K562 (cell line): Measurements from ENCODE around the gene SERPIND1. TPM values are rescaled to one million over a fixed set of nuclear protein-coding genes. Genes with fewer than 3 reads are reported as not detected.
"Not testable (repeated sequence)": the region's sequence is repeated elsewhere in the genome, so short reads cannot be mapped to it uniquely, and the experiment has no call there.

ENCODE experiments used
- ATAC-seq: fragments of 200-7000 bp; cut with Tn5 transposase; 3 replicates; pipeline ENCODE4 v1.9.1; 2020; ENCODE audit warnings: moderate library complexity
- BruUV-seq: library from RNA; stranded (reverse); fragments of 400-500 nt; replicated peaks from 2 replicates; lab custom pipeline; 2021; lab: Mats Ljungman, UMichigan
- CTCF ChIA-PET: fragments of 300-600 bp; formaldehyde crosslinking; extraction: SDS; loops from one replicate; lab custom pipeline; 2021; ENCODE audit warnings: low intra/inter-chr PET ratio; lab: Yijun Ruan, JAX
- POLR2A ChIA-PET: fragments of 300-600, 350-650 bp; sonication (Branson Sonifier 250); formaldehyde crosslinking; extraction: SDS; loops from one replicate; lab custom pipeline; 2021; ENCODE audit warnings: antibody characterized with exemption, inconsistent platforms; lab: Yijun Ruan, JAX
- DNase-seq, 4 experiments: peaks; one replicate each; pipeline versions ENCODE4 v3.0.0 to v3.0.0-alpha.2; 2011 to 2018; ENCODE audit warnings: low spot score in 3 of 4, mixed read lengths in 3 of 4; ENCODE audit errors: extremely low read depth in 1 of 4
- FAIRE-seq: peaks from 2 replicates; lab custom pipeline; 2011; peaks lifted over from hg19 to GRCh38; lab: Jason Lieb, UNC
- H2AFZ ChIP-seq: 2 replicates; pipeline ENCODE4 v1.6.0; 2011; ENCODE audit warnings: low read depth, low read length, control low read depth, inconsistent platforms
- H3K27ac ChIP-seq: fragments of 200-600 bp; 3 replicates; pipeline ENCODE4 v1.8.0; 2011; ENCODE audit warnings: low read depth, mild to moderate bottlenecking, control low read depth, inconsistent platforms, low read length, moderate library complexity, mixed read lengths; ENCODE audit errors: extremely low read depth
- H3K27me3 ChIP-seq, 2 experiments: fragments of 300-600 bp in 1 of 2; 2 replicates in 1 of 2; 3 replicates in 1 of 2; pipeline versions ENCODE4 v1.6.0 to v1.8.0; 2011; ENCODE audit warnings: inconsistent platforms in 2 of 2, low read length in 2 of 2, mild to moderate bottlenecking in 1 of 2, mixed read lengths in 1 of 2, moderate library complexity in 1 of 2; ENCODE audit not compliant: control insufficient read depth in 2 of 2, insufficient read depth in 2 of 2
- H3K36me3 ChIP-seq: fragments of 300-600 bp; 3 replicates; pipeline ENCODE4 v1.8.0; 2011; ENCODE audit warnings: mild to moderate bottlenecking, low read length, inconsistent platforms; ENCODE audit not compliant: control insufficient read depth, insufficient read depth
- H3K4me1 ChIP-seq, 2 experiments: fragments of 200-600 bp in 1 of 2; replicated peaks in 1 of 2; 2 replicates in 1 of 2; 3 replicates in 1 of 2; pipeline versions ENCODE4 v1.5.1 to v1.8.0; 2011; ENCODE audit warnings: inconsistent platforms in 2 of 2, low read length in 2 of 2, mild to moderate bottlenecking in 1 of 2, mixed read lengths in 1 of 2, moderate library complexity in 1 of 2; ENCODE audit not compliant: control insufficient read depth in 2 of 2, insufficient read depth in 2 of 2
- H3K4me2 ChIP-seq: 2 replicates; pipeline ENCODE4 v1.6.1; 2011; ENCODE audit warnings: low read length, control low read depth, inconsistent platforms, mixed read lengths; ENCODE audit not compliant: insufficient read depth
- H3K4me3 ChIP-seq: fragments of 200-600 bp; sonication (generic), shearing (Covaris generic); 2 replicates; pipeline ENCODE4 v1.5.1; 2016; ENCODE audit warnings: control low read depth, inconsistent platforms
- H3K79me2 ChIP-seq: fragments of 200-600 bp; 3 replicates; pipeline ENCODE4 v1.8.0; 2011; ENCODE audit warnings: low read length, inconsistent platforms; ENCODE audit not compliant: control insufficient read depth, insufficient read depth
- H3K9ac ChIP-seq, 2 experiments: 2 replicates each; pipeline versions ENCODE4 v1.6.0 to v1.6.1; 2011; ENCODE audit warnings: low read depth in 2 of 2, low read length in 2 of 2, control low read depth in 1 of 2, inconsistent platforms in 1 of 2, mild to moderate bottlenecking in 1 of 2, mixed read lengths in 1 of 2; ENCODE audit not compliant: insufficient read depth in 1 of 2
- H3K9me1 ChIP-seq: one replicate; pipeline ENCODE4 v1.6.0; 2011; ENCODE audit warnings: inconsistent platforms, mild to moderate bottlenecking, low read length, moderate library complexity; ENCODE audit not compliant: control insufficient read depth, insufficient read depth
- H3K9me3 ChIP-seq: replicated peaks from 2 replicates; pipeline ENCODE4 v1.5.1; 2011; ENCODE audit warnings: low read depth, low read length, inconsistent platforms; ENCODE audit not compliant: control insufficient read depth, insufficient read depth
- H4K20me1 ChIP-seq: replicated peaks from 2 replicates; pipeline ENCODE4 v1.6.1; 2011; ENCODE audit warnings: low read length, inconsistent platforms, mixed read lengths; ENCODE audit not compliant: control insufficient read depth, insufficient read depth
- CAMTA2 ChIP-seq: fragments of 250-450 bp; sonication (Bioruptor Pico); conservative IDR thresholded peaks from 2 replicates; pipeline ENCODE4 v1.5.1; 2022
- CHCHD3 ChIP-seq: fragments of 250-450 bp; sonication (Bioruptor Pico); IDR thresholded peaks from 2 replicates; pipeline ENCODE4 v2.1.2; 2022; ENCODE audit warnings: mild to moderate bottlenecking
- GABPB2 ChIP-seq: fragments of 250-450 bp; sonication (Bioruptor Pico); conservative IDR thresholded peaks from 2 replicates; pipeline ENCODE4 v1.5.1; 2021; ENCODE audit warnings: mild to moderate bottlenecking
- MTF1 ChIP-seq: fragments of 250-450 bp; sonication (Bioruptor Pico); IDR thresholded peaks from 2 replicates; pipeline ENCODE4 v1.9.0; 2021; ENCODE audit warnings: moderate library complexity, mild to moderate bottlenecking, inconsistent platforms, borderline replicate concordance
- POLR2H ChIP-seq: IDR thresholded peaks from 2 replicates; pipeline ENCODE4 v1.6.1; 2016; ENCODE audit warnings: missing genetic modification characterization, low read depth, mild to moderate bottlenecking, control low read depth, missing compliant biosample characterization, moderate library complexity
- PPARD ChIP-seq: fragments of 250-450 bp; sonication (Bioruptor Pico); IDR thresholded peaks from 2 replicates; pipeline ENCODE4 v1.8.0; 2022; ENCODE audit warnings: inconsistent platforms, mild to moderate bottlenecking, moderate library complexity
- ZNF140 ChIP-seq: fragments of 250-450 bp; sonication (Bioruptor Pico); IDR thresholded peaks from 2 replicates; pipeline ENCODE4 v1.8.0; 2021; ENCODE audit warnings: moderate library complexity, mild to moderate bottlenecking, inconsistent platforms
- ZNF316 ChIP-seq: fragments of 450-650 bp; IDR thresholded peaks from 2 replicates; pipeline ENCODE4 v1.6.1; 2016
- WGBS: fragments of 100-300 bp; shearing (Covaris generic); methylation state at CpG from one replicate; pipeline ENCODE4 v1.1.6; 2016; ENCODE audit warnings: low coverage, mixed read lengths; ENCODE audit not compliant: insufficient coverage; ENCODE audit errors: missing lambda C conversion rate; 5-methylcytosine and 5-hydroxymethylcytosine counted together
- in situ Hi-C: fragments of 300-500 bp; cut with MboI; formaldehyde crosslinking; loops from 4 replicates; pipeline ENCODE4 v1.15.0; 2018; ENCODE audit warnings: inconsistent platforms, mixed read lengths
- intact Hi-C: fragments of 100-400 bp; cut with micrococcal nuclease; formaldehyde crosslinking; loops from 2 replicates; pipeline ENCODE4 v1.14.2; 2022
- polyA plus RNA-seq, 8 experiments: library from polyadenylated mRNA; depleted of rRNA in 4 of 8; stranded (reverse) in 5 of 8; unstranded in 3 of 8; fragments of >200 nt; fragmentation: Nextera tagmentation in 2 of 8; fragmentation: Illumina TruSeq in 1 of 8; extraction: Ambion mirVana in 2 of 8; extraction: Trizol in 1 of 8; gene quantifications; 2 replicates each; pipeline versions ENCODE4 v1.2.1 to v1.2.3, GENCODE V29; 2011 to 2014; ENCODE audit warnings: inconsistent platforms in 1 of 8, missing spikeins in 1 of 8
- total RNA-seq, 7 experiments: library from RNA; depleted of rRNA in 6 of 7; stranded (reverse); fragments of >200 nt in 6 of 7; fragmentation: Illumina TruSeq in 2 of 7; extraction: Trizol in 2 of 7; gene quantifications; 2 replicates each; pipeline versions ENCODE4 v1.2.1 to v1.2.3, GENCODE V29; 2011 to 2021; ENCODE audit warnings: low replicate concordance in 1 of 7
- TF ChIP-seq, protein P1 (sequence below): fragments of 150-350 bp; IDR thresholded peaks from 2 replicates; pipeline ENCODE4 v1.6.1; 2014; ENCODE audit warnings: low read depth, mild to moderate bottlenecking, low read length, borderline replicate concordance
- TF ChIP-seq, protein P2 (sequence below): fragments of 250-450 bp; sonication (Bioruptor Pico); IDR thresholded peaks from 2 replicates; pipeline ENCODE4 v1.8.0; 2022; ENCODE audit warnings: moderate library complexity, mild to moderate bottlenecking, inconsistent platforms
- TF ChIP-seq, protein P3 (sequence below), 3 experiments: fragments of 200-800 bp in 1 of 3; fragments of 250-450 bp in 1 of 3; fragments of 450-650 bp in 1 of 3; sonication (Bioruptor Pico) in 1 of 3; sonication (Bioruptor generic) in 1 of 3; formaldehyde crosslinking in 1 of 3; IDR thresholded peaks; 2 replicates each; pipeline versions ENCODE4 v1.6.1 to v1.8.0; 2016 to 2022; ENCODE audit warnings: mild to moderate bottlenecking in 2 of 3, missing genetic modification characterization in 2 of 3, missing compliant biosample characterization in 1 of 3, moderate library complexity in 1 of 3

Gene SERPIND1
- total and polyA plus RNA-seq, 9 of the 15 experiments (the other 6 are each of a cell fraction or from before 2014, with no cell fraction given): 0.04 to 0.11 (median 0.09) TPM; not detected in 6

DNA sequence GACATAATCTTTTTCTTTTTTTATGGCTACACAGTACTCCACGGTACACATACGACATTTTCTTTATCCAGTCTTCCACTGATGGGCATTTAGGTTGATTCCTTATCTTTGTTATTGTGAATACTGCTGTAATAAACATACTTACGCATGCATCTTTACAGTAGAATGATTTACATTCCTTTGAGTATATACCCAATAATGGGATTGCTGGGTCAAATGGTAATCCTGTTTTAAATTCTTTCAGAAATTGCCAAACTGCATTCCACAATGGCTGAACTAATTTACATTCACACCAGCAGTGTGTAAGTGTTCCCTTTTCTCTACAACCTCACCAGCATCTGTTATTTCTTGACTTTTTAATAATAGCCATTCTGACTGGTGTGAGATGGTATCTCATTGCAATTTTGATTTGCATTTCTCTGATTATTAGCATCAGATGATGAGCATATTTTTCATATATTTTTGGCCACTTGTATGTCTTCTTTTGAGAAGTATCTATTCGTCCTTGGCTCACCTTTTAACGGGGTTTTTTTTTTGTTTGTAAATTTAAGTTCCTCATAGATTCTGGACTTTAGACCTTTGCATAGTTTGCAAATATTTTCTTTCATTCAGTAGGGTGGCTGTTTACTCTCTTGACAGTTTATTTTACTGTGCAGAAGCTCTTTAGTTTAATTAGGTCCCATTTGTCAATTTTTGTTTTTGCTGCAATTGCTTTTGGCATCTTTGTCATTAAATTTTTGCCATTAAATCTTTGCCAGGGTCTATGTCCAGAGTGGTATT, 52.6 kb downstream of the SERPIND1 start:
- intact Hi-C loops, H3K27me3 ChIP-seq, in situ Hi-C loops, H3K27ac ChIP-seq, H2AFZ ChIP-seq, BruUV-seq, H3K79me2 ChIP-seq, H4K20me1 ChIP-seq, H3K4me2 ChIP-seq, H3K9me3 ChIP-seq, H3K4me1 ChIP-seq, FAIRE-seq, H3K4me3 ChIP-seq, CTCF ChIA-PET, H3K9ac ChIP-seq, ATAC-seq, DNase-seq, H3K9me1 ChIP-seq: not testable (repeated sequence)
- POLR2A ChIA-PET: interaction anchor here (1.1 to 13.8 kb wide), 6 partner anchors 8 to 42 kb away, joined by 3 to 172 read pairs (median 6); no protein-coding TSS in a partner anchor
- H3K36me3 ChIP-seq: peaks cover 55% of the 10 kb centered on the region
- 85% methylated on average over 5 of the region's 5 CpGs for WGBS
- TF ChIP-seq, protein P1, sequence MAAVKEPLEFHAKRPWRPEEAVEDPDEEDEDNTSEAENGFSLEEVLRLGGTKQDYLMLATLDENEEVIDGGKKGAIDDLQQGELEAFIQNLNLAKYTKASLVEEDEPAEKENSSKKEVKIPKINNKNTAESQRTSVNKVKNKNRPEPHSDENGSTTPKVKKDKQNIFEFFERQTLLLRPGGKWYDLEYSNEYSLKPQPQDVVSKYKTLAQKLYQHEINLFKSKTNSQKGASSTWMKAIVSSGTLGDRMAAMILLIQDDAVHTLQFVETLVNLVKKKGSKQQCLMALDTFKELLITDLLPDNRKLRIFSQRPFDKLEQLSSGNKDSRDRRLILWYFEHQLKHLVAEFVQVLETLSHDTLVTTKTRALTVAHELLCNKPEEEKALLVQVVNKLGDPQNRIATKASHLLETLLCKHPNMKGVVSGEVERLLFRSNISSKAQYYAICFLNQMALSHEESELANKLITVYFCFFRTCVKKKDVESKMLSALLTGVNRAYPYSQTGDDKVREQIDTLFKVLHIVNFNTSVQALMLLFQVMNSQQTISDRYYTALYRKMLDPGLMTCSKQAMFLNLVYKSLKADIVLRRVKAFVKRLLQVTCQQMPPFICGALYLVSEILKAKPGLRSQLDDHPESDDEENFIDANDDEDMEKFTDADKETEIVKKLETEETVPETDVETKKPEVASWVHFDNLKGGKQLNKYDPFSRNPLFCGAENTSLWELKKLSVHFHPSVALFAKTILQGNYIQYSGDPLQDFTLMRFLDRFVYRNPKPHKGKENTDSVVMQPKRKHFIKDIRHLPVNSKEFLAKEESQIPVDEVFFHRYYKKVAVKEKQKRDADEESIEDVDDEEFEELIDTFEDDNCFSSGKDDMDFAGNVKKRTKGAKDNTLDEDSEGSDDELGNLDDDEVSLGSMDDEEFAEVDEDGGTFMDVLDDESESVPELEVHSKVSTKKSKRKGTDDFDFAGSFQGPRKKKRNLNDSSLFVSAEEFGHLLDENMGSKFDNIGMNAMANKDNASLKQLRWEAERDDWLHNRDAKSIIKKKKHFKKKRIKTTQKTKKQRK: 0 out of 2 replicates have a peak, but pooled peaks have one; percentile 1
- TF ChIP-seq, protein P2, sequence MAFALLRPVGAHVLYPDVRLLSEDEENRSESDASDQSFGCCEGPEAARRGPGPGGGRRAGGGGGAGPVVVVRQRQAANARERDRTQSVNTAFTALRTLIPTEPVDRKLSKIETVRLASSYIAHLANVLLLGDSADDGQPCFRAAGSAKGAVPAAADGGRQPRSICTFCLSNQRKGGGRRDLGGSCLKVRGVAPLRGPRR (CRISPR knock-in tag): peak; percentile 49; the same call in 1 of the 2 replicates
- TF ChIP-seq POLR2H (tag) (peak; percentile 63), GABPB2 (CRISPR knock-in tag) (peak; percentile 82; the same call in 1 of the 2 replicates), MTF1 (CRISPR knock-in tag) (peak; percentile 85; the same call in 1 of the 2 replicates), CAMTA2 (CRISPR knock-in tag) (0 out of 2 replicates have a peak, but pooled peaks have one; percentile 7), CHCHD3 (CRISPR knock-in tag) (peak; percentile 66; the same call in 1 of the 2 replicates), ZNF316 (0 out of 2 replicates have a peak, but pooled peaks have one; percentile 16), ZNF140 (CRISPR knock-in tag) (peak; percentile 76; the same call in 1 of the 2 replicates), PPARD (CRISPR knock-in tag) (peak; percentile 85; the same call in 1 of the 2 replicates)
- TF ChIP-seq, protein P3, sequence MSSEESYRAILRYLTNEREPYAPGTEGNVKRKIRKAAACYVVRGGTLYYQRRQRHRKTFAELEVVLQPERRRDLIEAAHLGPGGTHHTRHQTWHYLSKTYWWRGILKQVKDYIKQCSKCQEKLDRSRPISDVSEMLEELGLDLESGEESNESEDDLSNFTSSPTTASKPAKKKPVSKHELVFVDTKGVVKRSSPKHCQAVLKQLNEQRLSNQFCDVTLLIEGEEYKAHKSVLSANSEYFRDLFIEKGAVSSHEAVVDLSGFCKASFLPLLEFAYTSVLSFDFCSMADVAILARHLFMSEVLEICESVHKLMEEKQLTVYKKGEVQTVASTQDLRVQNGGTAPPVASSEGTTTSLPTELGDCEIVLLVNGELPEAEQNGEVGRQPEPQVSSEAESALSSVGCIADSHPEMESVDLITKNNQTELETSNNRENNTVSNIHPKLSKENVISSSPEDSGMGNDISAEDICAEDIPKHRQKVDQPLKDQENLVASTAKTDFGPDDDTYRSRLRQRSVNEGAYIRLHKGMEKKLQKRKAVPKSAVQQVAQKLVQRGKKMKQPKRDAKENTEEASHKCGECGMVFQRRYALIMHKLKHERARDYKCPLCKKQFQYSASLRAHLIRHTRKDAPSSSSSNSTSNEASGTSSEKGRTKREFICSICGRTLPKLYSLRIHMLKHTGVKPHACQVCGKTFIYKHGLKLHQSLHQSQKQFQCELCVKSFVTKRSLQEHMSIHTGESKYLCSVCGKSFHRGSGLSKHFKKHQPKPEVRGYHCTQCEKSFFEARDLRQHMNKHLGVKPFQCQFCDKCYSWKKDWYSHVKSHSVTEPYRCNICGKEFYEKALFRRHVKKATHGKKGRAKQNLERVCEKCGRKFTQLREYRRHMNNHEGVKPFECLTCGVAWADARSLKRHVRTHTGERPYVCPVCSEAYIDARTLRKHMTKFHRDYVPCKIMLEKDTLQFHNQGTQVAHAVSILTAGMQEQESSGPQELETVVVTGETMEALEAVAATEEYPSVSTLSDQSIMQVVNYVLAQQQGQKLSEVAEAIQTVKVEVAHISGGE (CRISPR knock-in tag; IDR thresholded peaks at IDR 0.05): peak in 1 of 3 experiments; percentile 60; a peak in 1 of 6 replicates
